ENCODE measurements around the gene CIDEC.

DNA sequence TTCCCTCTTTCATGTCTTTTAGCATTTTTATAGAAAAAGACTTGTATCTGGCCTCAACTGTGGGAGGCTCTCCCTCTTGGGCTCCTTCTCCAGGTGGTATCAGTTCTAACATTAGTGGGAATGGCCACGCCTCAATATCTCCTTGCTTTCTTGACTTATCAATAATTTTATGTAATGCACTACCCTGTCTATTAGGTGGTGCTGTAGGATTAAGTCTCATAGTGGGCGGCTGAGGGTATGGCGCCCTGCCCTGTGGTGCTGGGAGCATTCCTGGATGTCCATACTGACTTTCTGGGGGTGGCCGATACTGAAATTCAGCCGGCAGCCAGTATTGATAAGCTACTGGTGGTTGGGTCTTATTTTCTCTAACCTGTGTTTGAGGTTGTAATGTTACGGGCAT, 27.5 kb downstream of the CIDEC start:
- TF ChIP-seq, protein P1, sequence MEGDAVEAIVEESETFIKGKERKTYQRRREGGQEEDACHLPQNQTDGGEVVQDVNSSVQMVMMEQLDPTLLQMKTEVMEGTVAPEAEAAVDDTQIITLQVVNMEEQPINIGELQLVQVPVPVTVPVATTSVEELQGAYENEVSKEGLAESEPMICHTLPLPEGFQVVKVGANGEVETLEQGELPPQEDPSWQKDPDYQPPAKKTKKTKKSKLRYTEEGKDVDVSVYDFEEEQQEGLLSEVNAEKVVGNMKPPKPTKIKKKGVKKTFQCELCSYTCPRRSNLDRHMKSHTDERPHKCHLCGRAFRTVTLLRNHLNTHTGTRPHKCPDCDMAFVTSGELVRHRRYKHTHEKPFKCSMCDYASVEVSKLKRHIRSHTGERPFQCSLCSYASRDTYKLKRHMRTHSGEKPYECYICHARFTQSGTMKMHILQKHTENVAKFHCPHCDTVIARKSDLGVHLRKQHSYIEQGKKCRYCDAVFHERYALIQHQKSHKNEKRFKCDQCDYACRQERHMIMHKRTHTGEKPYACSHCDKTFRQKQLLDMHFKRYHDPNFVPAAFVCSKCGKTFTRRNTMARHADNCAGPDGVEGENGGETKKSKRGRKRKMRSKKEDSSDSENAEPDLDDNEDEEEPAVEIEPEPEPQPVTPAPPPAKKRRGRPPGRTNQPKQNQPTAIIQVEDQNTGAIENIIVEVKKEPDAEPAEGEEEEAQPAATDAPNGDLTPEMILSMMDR (IDR thresholded peaks at IDR 0.05) = no peak
- TF ChIP-seq POLR2A (IDR thresholded peaks at IDR 0.05) = no peak
